Type B pancreatic cell (in vitro differentiated cells): ENCODE data around the gene MEIOB. TPM values are rescaled to one million over a fixed set of nuclear protein-coding genes. Genes with fewer than 3 reads are reported as not detected.

Experiments used
- DNase-seq: peaks from one replicate; pipeline ENCODE4 v3.0.0; 2021; ENCODE audit warnings: mixed read lengths; ENCODE audit not compliant: unreplicated experiment; ENCODE audit errors: extremely low spot score
- H3K27ac Mint-ChIP-seq: 2 replicates; pipeline ENCODE4 v1.8.0; 2021; ENCODE audit warnings: mild to moderate bottlenecking, mixed read lengths
- H3K27me3 Mint-ChIP-seq: 2 replicates; pipeline ENCODE4 v1.8.0; 2021; ENCODE audit warnings: mixed read lengths
- H3K36me3 Mint-ChIP-seq: 2 replicates; pipeline ENCODE4 v1.8.0; 2021; ENCODE audit warnings: mixed read lengths
- H3K4me1 Mint-ChIP-seq: one replicate; pipeline ENCODE4 v1.8.0; 2021; ENCODE audit warnings: mixed read lengths; ENCODE audit not compliant: unreplicated experiment
- H3K4me3 Mint-ChIP-seq: 2 replicates; pipeline ENCODE4 v1.8.0; 2021; ENCODE audit warnings: mild to moderate bottlenecking, mixed read lengths
- H3K9me3 Mint-ChIP-seq: 2 replicates; pipeline ENCODE4 v1.8.0; 2021; ENCODE audit warnings: mixed read lengths
- CTCF ChIP-seq: fragments of 200-600 bp; sonication (generic); conservative IDR thresholded peaks from 2 replicates; pipeline ENCODE4 v1.5.0; 2021; ENCODE audit warnings: antibody characterized with exemption, mild to moderate bottlenecking
- total RNA-seq: library from RNA; stranded (reverse); gene quantifications from 2 replicates; pipeline ENCODE4 v1.2.1, GENCODE V29; 2021; ENCODE audit warnings: low replicate concordance

Gene MEIOB
- total RNA-seq, 1 donor from 2014 or later, result not detected

GRCh38 chr16:1857433-1858097, 14.4 kb downstream of the MEIOB start:
- no peaks in the 10 kb centered on the region for H3K9me3 Mint-ChIP-seq
- TF ChIP-seq CTCF, result no peak
- no peak overlapping the region for H3K27ac Mint-ChIP-seq
- DNase-seq, result no peak
- no peaks in the 10 kb centered on the region for H3K36me3 Mint-ChIP-seq
- no peaks in the 10 kb centered on the region for H3K4me1 Mint-ChIP-seq
- peaks cover 85% of the 10 kb centered on the region for H3K27me3 Mint-ChIP-seq
- H3K4me3 Mint-ChIP-seq, result no peak overlapping the region

- no peaks in the 10 kb centered on the region for H3K36me3 Mint-ChIP-seq
- no peak for TF ChIP-seq CTCF
Measured at GRCh38 chr16:1851793-1852192, 20.2 kb downstream of the MEIOB start.

GRCh38 chr16:1850981-1851380, 21.0 kb downstream of the MEIOB start:
- Mint-ChIP-seq H3K27ac (no peak overlapping the region), H3K9me3 (no peaks in the 10 kb centered on the region), H3K36me3 (no peaks in the 10 kb centered on the region), H3K27me3 (peaks cover 73% of the 10 kb centered on the region), H3K4me1 (no peaks in the 10 kb centered on the region), H3K4me3 (no peak overlapping the region)
- TF ChIP-seq CTCF, result no peak
- DNase-seq, result no peak

More at GRCh38 chr16:1851793-1852192, 20.2 kb downstream of the MEIOB start:
- DNase-seq, result no peak
- Mint-ChIP-seq H3K4me3 (no peak overlapping the region), H3K4me1 (no peaks in the 10 kb centered on the region), H3K27me3 (peaks cover 66% of the 10 kb centered on the region), H3K27ac (no peak overlapping the region), H3K9me3 (no peaks in the 10 kb centered on the region)

GRCh38 chr16:1846416-1846815, 25.5 kb downstream of the MEIOB start:
- no peak for DNase-seq
- Mint-ChIP-seq H3K4me1 (no peaks in the 10 kb centered on the region), H3K36me3 (no peaks in the 10 kb centered on the region), H3K27ac (no peak overlapping the region), H3K27me3 (peaks cover 40% of the 10 kb centered on the region), H3K9me3 (no peaks in the 10 kb centered on the region), H3K4me3 (no peak overlapping the region)
- TF ChIP-seq CTCF, result no peak

GRCh38 chr16:1845985-1846384, 26.0 kb downstream of the MEIOB start:
- H3K36me3 Mint-ChIP-seq, result no peaks in the 10 kb centered on the region
- no peak overlapping the region for H3K27ac Mint-ChIP-seq
- no peak for TF ChIP-seq CTCF
- H3K4me3 Mint-ChIP-seq, result no peak overlapping the region
- no peaks in the 10 kb centered on the region for H3K9me3 Mint-ChIP-seq
- no peak for DNase-seq
- peaks cover 36% of the 10 kb centered on the region for H3K27me3 Mint-ChIP-seq
- H3K4me1 Mint-ChIP-seq, result no peaks in the 10 kb centered on the region
